BLaER1 (cell line): ENCODE measurements around the gene TCEA3.

Source experiments
- H3K27ac ChIP-seq: shearing (Covaris generic); formaldehyde crosslinking; 2 replicates; pipeline ENCODE4 v1.8.1; 2022
- H3K27me3 ChIP-seq: shearing (Covaris generic); formaldehyde crosslinking; 2 replicates; pipeline ENCODE4 v1.8.1; 2022
- H3K36me3 ChIP-seq: shearing (Covaris generic); formaldehyde crosslinking; 2 replicates; pipeline ENCODE4 v1.8.1; 2022
- H3K4me1 ChIP-seq: shearing (Covaris generic); formaldehyde crosslinking; 2 replicates; pipeline ENCODE4 v1.8.1; 2022
- H3K4me2 ChIP-seq: shearing (Covaris generic); formaldehyde crosslinking; 2 replicates; pipeline ENCODE4 v1.8.1; 2022
- H3K4me3 ChIP-seq: shearing (Covaris generic); formaldehyde crosslinking; 2 replicates; pipeline ENCODE4 v1.8.1; 2022
- H3K9ac ChIP-seq: shearing (Covaris generic); formaldehyde crosslinking; 2 replicates; pipeline ENCODE4 v1.8.1; 2022
- H3K9me3 ChIP-seq: shearing (Covaris generic); formaldehyde crosslinking; 2 replicates; pipeline ENCODE4 v1.8.1; 2022
- H4K20me1 ChIP-seq: shearing (Covaris generic); formaldehyde crosslinking; 2 replicates; pipeline ENCODE4 v1.8.1; 2022
- Cebpa-rat ChIP-seq: shearing (Covaris generic); IDR thresholded peaks from 2 replicates; pipeline ENCODE4 v1.8.1; 2022

Gene TCEA3

DNA sequence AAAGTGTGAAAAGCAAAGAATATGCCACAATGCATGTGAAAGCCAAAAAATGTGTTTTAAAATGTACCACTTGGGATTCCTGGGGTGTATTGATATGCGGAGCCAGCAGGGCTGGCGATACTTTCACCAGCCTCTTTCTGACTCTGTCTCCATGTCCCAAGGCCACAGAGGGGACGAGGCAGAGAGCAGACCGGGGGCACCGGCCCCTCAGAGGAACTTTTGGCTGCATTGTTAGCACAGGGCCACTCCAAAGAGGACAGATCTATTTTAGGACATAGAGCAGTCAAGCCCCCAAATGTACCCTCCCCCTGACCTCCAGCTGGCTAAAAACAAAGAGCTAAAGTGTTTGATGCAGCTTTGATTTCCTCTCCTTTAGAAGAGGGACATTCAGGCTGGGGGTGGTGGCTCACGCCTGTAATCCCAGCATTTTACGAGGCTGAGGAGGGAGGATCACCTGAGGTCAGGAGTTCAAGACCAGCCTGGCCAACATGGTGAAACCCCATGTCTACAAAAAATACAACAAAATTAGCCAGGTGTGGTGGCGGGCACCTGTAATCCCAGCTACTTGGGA lies 29.3 kb downstream of the TCEA3 start:
- no peak overlapping the region for H3K27ac ChIP-seq
- no peaks in the 10 kb centered on the region for H3K36me3 ChIP-seq
- TF ChIP-seq Cebpa-rat: no peak
- no peak overlapping the region for H3K9ac ChIP-seq
- no peaks in the 10 kb centered on the region for H3K27me3 ChIP-seq
- no peak overlapping the region for H3K4me3 ChIP-seq
- H3K9me3 ChIP-seq: no peaks in the 10 kb centered on the region
- H4K20me1 ChIP-seq: no peaks in the 10 kb centered on the region
- H3K4me1 ChIP-seq: peaks cover 27% of the 10 kb centered on the region
- no peak overlapping the region for H3K4me2 ChIP-seq

DNA sequence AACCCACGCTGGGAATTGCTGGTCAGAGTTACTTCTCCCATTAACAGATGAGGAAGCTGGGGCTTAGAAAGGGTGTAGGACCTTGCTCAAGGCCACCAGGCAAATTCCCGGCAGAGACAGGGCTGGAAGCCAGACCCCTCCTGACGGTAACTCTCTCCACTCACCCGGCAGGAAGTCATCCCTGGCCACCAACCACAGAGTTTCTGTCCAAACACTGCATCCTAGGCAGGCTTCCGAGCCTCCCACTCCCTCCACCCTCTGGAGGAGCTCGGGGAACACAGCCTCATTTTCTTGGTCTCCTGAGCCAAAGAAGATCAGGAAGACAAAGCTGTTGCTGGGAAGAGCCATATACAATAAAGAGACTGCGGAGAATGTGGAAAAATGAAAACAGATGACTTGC lies 29.9 kb downstream of the TCEA3 start:
- Histone ChIP-seq H3K9me3 (no peaks in the 10 kb centered on the region), H3K27me3 (no peaks in the 10 kb centered on the region), H3K27ac (no peak overlapping the region), H3K36me3 (no peaks in the 10 kb centered on the region), H4K20me1 (no peaks in the 10 kb centered on the region), H3K4me3 (no peak overlapping the region), H3K9ac (no peak overlapping the region), H3K4me2 (peak overlapping the region; percentile 55), H3K4me1 (peaks cover 27% of the 10 kb centered on the region)
- no peak for TF ChIP-seq Cebpa-rat

DNA sequence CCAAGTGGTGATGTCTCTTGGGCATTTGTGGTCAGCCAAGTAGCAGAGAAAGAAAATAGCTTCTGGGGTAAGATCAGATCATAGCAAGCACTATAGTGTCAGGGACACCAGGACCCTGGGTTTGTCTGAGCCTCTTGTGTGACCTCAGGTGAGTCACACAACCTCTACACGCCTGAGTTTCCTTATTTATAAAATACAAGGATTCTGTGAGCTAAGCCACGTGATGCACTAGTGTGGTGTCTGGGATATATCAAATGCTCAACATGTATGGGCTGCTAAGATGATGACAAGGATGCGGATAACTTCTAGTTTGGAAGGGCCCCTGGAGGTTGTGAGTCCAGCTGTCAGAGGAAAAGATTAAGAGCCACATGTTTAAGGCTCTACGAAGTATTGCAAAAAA lies 30.4 kb downstream of the TCEA3 start:
- Histone ChIP-seq H3K4me3 (no peak overlapping the region), H3K27me3 (no peaks in the 10 kb centered on the region), H3K9me3 (no peaks in the 10 kb centered on the region), H3K9ac (no peak overlapping the region; the same call in 1 of the 2 replicates), H3K36me3 (no peaks in the 10 kb centered on the region), H3K4me2 (peak overlapping the region; percentile 55), H4K20me1 (no peaks in the 10 kb centered on the region), H3K27ac (no peak overlapping the region), H3K4me1 (peaks cover 27% of the 10 kb centered on the region)
- no peak for TF ChIP-seq Cebpa-rat

DNA sequence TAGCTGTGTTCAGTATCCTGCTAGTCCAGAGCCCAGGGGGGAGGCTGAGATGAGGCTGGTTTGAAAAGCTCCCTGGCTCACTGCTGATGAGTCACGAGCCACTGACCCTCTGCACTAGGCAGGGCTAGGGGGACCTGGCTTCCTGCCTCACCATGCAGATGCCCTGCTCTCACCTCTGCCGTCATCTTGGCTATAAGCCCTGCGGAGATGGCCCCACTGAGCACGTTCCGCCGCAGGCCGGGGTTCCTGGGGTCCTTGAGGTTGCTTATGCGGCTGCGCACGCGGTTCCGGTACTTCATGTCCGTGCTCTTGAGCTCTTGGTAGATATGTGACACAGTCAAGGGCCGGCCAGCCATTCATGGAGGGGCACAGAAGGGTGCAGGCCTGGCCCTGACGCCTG lies 30.8 kb downstream of the TCEA3 start:
- Histone ChIP-seq H4K20me1 (no peaks in the 10 kb centered on the region), H3K36me3 (no peaks in the 10 kb centered on the region), H3K9me3 (no peaks in the 10 kb centered on the region), H3K27ac (no peak overlapping the region), H3K9ac (no peak overlapping the region; the same call in 1 of the 2 replicates), H3K4me1 (peaks cover 26% of the 10 kb centered on the region), H3K4me2 (peak overlapping the region; percentile 55), H3K27me3 (no peaks in the 10 kb centered on the region), H3K4me3 (no peak overlapping the region)
- TF ChIP-seq Cebpa-rat: no peak

DNA sequence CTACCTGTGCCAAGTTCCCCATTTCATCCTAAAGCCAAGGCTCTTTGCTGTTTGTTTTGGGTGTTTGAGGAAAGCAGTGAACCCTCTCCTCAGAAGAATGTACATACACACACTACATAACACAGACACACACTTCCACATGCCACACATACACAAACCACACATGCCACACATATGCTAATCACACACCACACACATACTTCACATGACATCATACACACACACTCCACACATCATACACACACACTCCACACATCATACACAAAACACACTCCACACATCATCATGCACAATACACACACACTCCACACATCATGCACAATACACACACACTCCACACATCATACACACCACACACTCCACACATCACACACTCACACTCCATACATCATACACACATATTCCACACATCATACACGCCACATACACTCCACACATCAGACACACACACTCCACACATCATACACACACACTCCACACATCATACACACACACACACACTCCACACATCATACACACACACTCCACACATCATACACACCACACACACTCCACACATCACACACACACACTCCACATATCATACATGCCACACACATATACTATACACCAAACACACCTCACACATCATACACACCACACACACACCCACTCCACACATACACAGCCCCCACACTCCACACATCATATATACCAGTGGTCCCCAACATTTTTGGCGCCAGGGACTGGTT lies 32.3 kb downstream of the TCEA3 start:
- H3K27me3 ChIP-seq: no peaks in the 10 kb centered on the region
- no peaks in the 10 kb centered on the region for H3K9me3 ChIP-seq
- H3K36me3 ChIP-seq: no peaks in the 10 kb centered on the region
- H3K27ac ChIP-seq: no peak overlapping the region
- TF ChIP-seq Cebpa-rat: no peak
- H3K4me3 ChIP-seq: no peak overlapping the region
- peaks cover 20% of the 10 kb centered on the region for H3K4me1 ChIP-seq
- no peak overlapping the region for H3K4me2 ChIP-seq
- no peaks in the 10 kb centered on the region for H4K20me1 ChIP-seq
- no peak overlapping the region for H3K9ac ChIP-seq

DNA sequence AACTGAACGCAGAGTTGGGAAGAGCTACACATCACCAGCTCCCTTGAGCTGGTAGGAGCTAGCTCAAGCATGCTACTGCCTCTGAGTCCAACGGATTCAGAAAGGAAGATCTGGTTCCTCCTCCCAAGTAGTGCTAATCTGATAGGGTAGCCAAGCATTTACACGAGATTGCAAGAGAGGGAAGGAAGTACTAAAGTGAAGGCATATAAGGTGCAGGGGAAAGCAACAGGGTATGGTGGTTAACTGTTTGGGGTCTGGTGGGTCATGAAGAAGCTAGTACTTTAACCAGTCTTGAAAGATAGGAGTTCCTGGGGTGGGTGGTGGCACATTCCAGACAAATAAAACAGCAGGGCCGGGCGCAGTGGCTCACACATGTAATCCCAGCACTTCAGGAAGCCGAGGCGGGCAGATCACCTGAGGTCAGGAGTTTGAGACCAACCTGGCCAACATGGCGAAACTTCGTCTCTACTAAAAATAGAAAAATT lies 34.7 kb downstream of the TCEA3 start:
- Histone ChIP-seq H3K27ac (no peak overlapping the region), H3K36me3 (no peaks in the 10 kb centered on the region), H3K27me3 (no peaks in the 10 kb centered on the region), H3K4me1 (peaks cover 14% of the 10 kb centered on the region), H3K4me2 (no peak overlapping the region), H3K4me3 (no peak overlapping the region), H3K9ac (no peak overlapping the region), H4K20me1 (no peaks in the 10 kb centered on the region), H3K9me3 (no peaks in the 10 kb centered on the region)
- no peak for TF ChIP-seq Cebpa-rat

DNA sequence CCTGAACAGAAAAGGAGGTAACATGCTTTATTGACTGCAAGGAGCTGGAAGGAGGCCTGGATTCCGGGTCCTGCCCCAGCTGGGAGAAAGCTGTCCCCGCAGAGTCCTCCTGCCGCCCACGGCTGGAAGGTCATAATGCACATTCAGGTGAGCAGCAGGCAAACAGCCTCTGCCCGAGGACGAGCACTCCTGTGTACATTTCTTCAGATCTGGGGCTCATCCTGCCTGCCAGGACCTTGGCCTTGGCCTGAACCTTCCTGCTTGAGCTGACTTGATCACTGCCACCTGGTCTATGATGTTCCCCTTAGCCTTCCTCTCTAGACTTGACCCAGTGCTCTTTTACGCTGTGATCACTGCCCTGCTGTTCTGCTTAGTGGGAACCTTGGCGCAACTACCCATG lies 37.1 kb downstream of the TCEA3 start:
- H3K4me3 ChIP-seq: no peak overlapping the region
- H3K27me3 ChIP-seq: no peaks in the 10 kb centered on the region
- no peaks in the 10 kb centered on the region for H3K36me3 ChIP-seq
- no peaks in the 10 kb centered on the region for H3K9me3 ChIP-seq
- no peaks in the 10 kb centered on the region for H4K20me1 ChIP-seq
- H3K4me2 ChIP-seq: no peak overlapping the region
- H3K4me1 ChIP-seq: peaks cover 9% of the 10 kb centered on the region
- no peak overlapping the region for H3K27ac ChIP-seq
- TF ChIP-seq Cebpa-rat: no peak
- no peak overlapping the region for H3K9ac ChIP-seq

DNA sequence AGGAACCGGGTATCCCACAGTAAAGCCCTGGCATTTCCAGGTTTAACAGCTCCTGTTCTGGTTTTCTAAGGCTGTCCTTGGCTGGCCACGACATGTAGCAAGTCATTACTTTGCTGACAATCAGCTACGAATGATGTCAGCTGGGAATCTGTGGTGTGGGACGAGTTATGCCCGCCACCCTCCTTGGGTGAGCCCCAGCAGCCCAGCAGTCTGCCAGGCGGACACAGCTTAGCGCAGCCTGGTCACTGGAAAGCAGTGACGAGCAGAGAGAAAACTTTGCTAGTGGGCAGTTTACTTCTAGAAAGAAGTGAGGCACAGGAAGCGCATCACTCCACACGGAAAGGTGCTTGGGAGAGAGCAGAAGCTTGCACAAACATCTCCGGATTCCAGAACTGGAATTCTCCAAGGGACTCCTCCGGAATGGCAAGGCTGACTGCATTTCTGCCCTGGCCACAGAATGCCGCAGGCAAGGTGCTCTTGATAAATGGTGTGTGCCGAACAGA lies 39.4 kb downstream of the TCEA3 start:
- Histone ChIP-seq H3K9me3 (no peaks in the 10 kb centered on the region), H3K36me3 (no peaks in the 10 kb centered on the region), H3K9ac (no peak overlapping the region), H3K4me1 (peaks cover 9% of the 10 kb centered on the region), H3K27ac (no peak overlapping the region), H3K4me2 (no peak overlapping the region), H3K4me3 (no peak overlapping the region), H3K27me3 (no peaks in the 10 kb centered on the region), H4K20me1 (no peaks in the 10 kb centered on the region)
- TF ChIP-seq Cebpa-rat: no peak

DNA sequence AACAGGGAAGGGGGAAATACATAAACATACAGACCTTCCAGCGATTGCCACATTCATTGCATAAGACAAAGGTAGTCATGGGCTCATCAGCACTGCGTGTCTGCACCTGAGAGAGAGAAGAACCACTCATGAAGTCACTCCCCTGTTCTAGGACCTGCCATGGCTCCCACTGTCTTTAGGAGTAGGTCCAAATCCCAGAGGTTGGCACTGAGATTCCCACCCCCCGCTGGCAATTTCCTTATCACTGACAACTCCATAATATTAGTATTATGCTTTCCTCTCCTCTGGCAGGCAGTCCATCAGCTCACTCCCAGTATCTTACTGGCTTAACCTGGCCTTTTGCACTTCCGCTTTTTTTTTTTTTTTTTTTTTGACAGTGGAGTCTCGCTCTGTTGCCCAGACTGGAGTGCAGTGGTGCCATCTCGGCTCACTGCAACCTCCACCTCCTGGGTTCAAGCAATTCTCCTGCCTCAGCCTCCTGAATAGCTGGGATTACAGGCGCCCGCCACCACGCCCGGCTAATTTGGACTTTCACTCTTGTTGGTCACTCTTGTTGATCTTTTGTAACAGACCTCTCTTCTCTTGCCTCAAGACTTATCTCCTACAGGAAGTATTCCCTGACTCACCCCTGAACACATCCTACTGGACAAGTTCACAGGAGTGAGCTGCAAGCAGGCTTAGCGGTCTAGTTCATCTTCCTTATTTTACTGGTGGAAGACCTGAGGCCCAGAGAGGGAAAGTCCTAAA lies 40.1 kb downstream of the TCEA3 start:
- Histone ChIP-seq H3K4me1 (peaks cover 9% of the 10 kb centered on the region), H3K27ac (no peak overlapping the region), H3K4me3 (no peak overlapping the region), H3K9me3 (no peaks in the 10 kb centered on the region), H3K27me3 (no peaks in the 10 kb centered on the region), H3K36me3 (no peaks in the 10 kb centered on the region), H3K4me2 (no peak overlapping the region), H4K20me1 (no peaks in the 10 kb centered on the region), H3K9ac (no peak overlapping the region)
- no peak for TF ChIP-seq Cebpa-rat
